Vagina (tissue), 2 donors: ENCODE results near the gene RGPD8.
"Not testable (repeated sequence)": the region's sequence is repeated elsewhere in the genome, so short reads cannot be mapped to it uniquely, and the experiment has no call there.

Source experiments
- CTCF ChIP-seq, 3 experiments: fragments of 450-650 bp in 2 of 3; fragments of 200-600 bp in 1 of 3; sonication (generic) in 1 of 3; IDR thresholded peaks; one replicate each; pipeline ENCODE4 v1.5.1; 2017 to 2019; ENCODE audit warnings: antibody characterized with exemption in 3 of 3, mild to moderate bottlenecking in 2 of 3, moderate library complexity in 2 of 3
- POLR2AphosphoS5 ChIP-seq, 2 donors: sonication (generic); formaldehyde crosslinking; IDR thresholded peaks; one replicate each; pipeline ENCODE4 v1.9.0; 2017; ENCODE audit warnings: antibody characterized with exemption in 2 of 2, mild to moderate bottlenecking in 2 of 2, low read depth in 1 of 2; ENCODE audit not compliant: insufficient read depth in 1 of 2

- TF ChIP-seq CTCF (IDR thresholded peaks at IDR 0.05); POLR2AphosphoS5 (IDR thresholded peaks at IDR 0.05; ENCODE audit: insufficient read depth in 1 of 2, low read depth in 1 of 2): not testable (repeated sequence)
Measured at GRCh38 chr2:112434890-112435715, 1.7 kb upstream of the RGPD8 start.
